B cell (primary cell): ENCODE measurements around the gene OR9G4. TPM values are rescaled to one million over a fixed set of nuclear protein-coding genes. Genes with fewer than 3 reads are reported as not detected.

Experiments
- ATAC-seq: fragments of 200-7000 bp; cut with Tn5 transposase; one replicate; pipeline ENCODE4 v1.10.0; 2021; ENCODE audit warnings: low read depth, mild to moderate bottlenecking, moderate number of reproducible peaks, moderate library complexity
- CTCF ChIA-PET: fragments of 350-600 bp; sonication (Branson Sonifier 250); formaldehyde crosslinking; loops from one replicate; lab custom pipeline; 2021; ENCODE audit warnings: antibody characterized with exemption, inconsistent platforms; lab: Charles Lee
- POLR2A ChIA-PET: fragments of 350-600 bp; sonication (Branson Sonifier 250); formaldehyde crosslinking; loops from one replicate; lab custom pipeline; 2021; ENCODE audit warnings: antibody characterized with exemption; lab: Charles Lee
- DNase-seq: peaks from one replicate; pipeline ENCODE4 v3.0.0; 2013
- H2AFZ ChIP-seq: 2 replicates; pipeline ENCODE4 v1.6.1; 2012; ENCODE audit warnings: mild to moderate bottlenecking, low read depth, low read length; ENCODE audit not compliant: insufficient read depth, poor library complexity, severe bottlenecking
- H3K27ac ChIP-seq, 2 donors: 1 replicate in 1 of 2; 2 replicates in 1 of 2; pipeline ENCODE4 v1.5.1; 2012 to 2013; ENCODE audit warnings: low read length in 2 of 2, mild to moderate bottlenecking in 2 of 2, moderate library complexity in 1 of 2
- H3K27me3 ChIP-seq, 4 experiments: fragments of 200-600 bp in 1 of 4; sonication (generic) in 1 of 4; replicated peaks in 1 of 4; 1 replicate in 2 of 4; 2 replicates in 2 of 4; pipeline versions ENCODE4 v1.6.1 to v1.7.0; 2013 to 2016; ENCODE audit warnings: low read length in 3 of 4, mild to moderate bottlenecking in 2 of 4, mixed read lengths in 1 of 4, moderate library complexity in 1 of 4; ENCODE audit not compliant: insufficient read depth in 4 of 4, control insufficient read depth in 3 of 4; ENCODE audit errors: control extremely low read depth in 1 of 4
- H3K36me3 ChIP-seq, 2 experiments: replicated peaks in 1 of 2; 1 replicate in 1 of 2; 2 replicates in 1 of 2; pipeline versions ENCODE4 v1.6.1 to v1.7.1; 2013; ENCODE audit warnings: low read length in 1 of 2; ENCODE audit not compliant: insufficient read depth in 2 of 2, control insufficient read depth in 1 of 2; ENCODE audit errors: control extremely low read depth in 1 of 2, extremely low read depth in 1 of 2
- H3K4me1 ChIP-seq, 2 donors: fragments of 200-600 bp in 1 of 2; sonication (generic) in 1 of 2; 1 replicate in 1 of 2; 2 replicates in 1 of 2; pipeline versions ENCODE4 v1.5.1 to v1.6.1; 2013 to 2017; ENCODE audit warnings: low read length in 2 of 2; ENCODE audit not compliant: control insufficient read depth in 2 of 2, insufficient read depth in 2 of 2
- H3K4me2 ChIP-seq: replicated peaks from 2 replicates; pipeline ENCODE3; 2012; ENCODE audit warnings: mild to moderate bottlenecking, low read depth, low read length; ENCODE audit not compliant: poor library complexity, severe bottlenecking
- H3K4me3 ChIP-seq, 5 experiments: fragments of 200-600 bp in 1 of 5; sonication (generic) in 1 of 5; 1 replicate in 3 of 5; 2 replicates in 2 of 5; pipeline versions ENCODE4 v1.5.1 to v1.7.0; 2011 to 2016; ENCODE audit warnings: low read length in 4 of 5, mild to moderate bottlenecking in 4 of 5, low read depth in 2 of 5, control low read depth in 1 of 5, moderate library complexity in 1 of 5; ENCODE audit not compliant: insufficient read depth in 1 of 5; ENCODE audit errors: control extremely low read depth in 1 of 5, extremely low read depth in 1 of 5
- H3K79me2 ChIP-seq: fragments of 200-600 bp; sonication (generic); one replicate; pipeline ENCODE4 v1.6.0; 2016; ENCODE audit warnings: low read length; ENCODE audit not compliant: control insufficient read depth, insufficient read depth
- H3K9ac ChIP-seq: fragments of 200-600 bp; sonication (generic); 2 replicates; pipeline ENCODE4 v1.6.1; 2017; ENCODE audit warnings: mild to moderate bottlenecking, low read length, moderate library complexity
- H3K9me3 ChIP-seq, 3 donors: one replicate each; pipeline versions ENCODE4 v1.6.1 to v1.7.1; 2013; ENCODE audit warnings: low read length in 2 of 3; ENCODE audit not compliant: control insufficient read depth in 2 of 3, insufficient read depth in 1 of 3; ENCODE audit errors: control extremely low read depth in 1 of 3
- H4K20me1 ChIP-seq: 2 replicates; pipeline ENCODE4 v1.6.0; 2012; ENCODE audit warnings: mild to moderate bottlenecking, low read length; ENCODE audit not compliant: insufficient read depth, control insufficient read depth, poor library complexity, severe bottlenecking
- H3K27ac Mint-ChIP-seq: one replicate; pipeline ENCODE4 v1.8.0; 2021; ENCODE audit warnings: mixed read lengths
- H3K27me3 Mint-ChIP-seq: one replicate; pipeline ENCODE4 v1.8.0; 2021; ENCODE audit warnings: mixed read lengths
- H3K4me1 Mint-ChIP-seq: one replicate; pipeline ENCODE4 v1.8.0; 2021; ENCODE audit warnings: mixed read lengths
- H3K4me3 Mint-ChIP-seq: one replicate; pipeline ENCODE4 v1.8.0; 2021; ENCODE audit warnings: mixed read lengths
- H3K9me3 Mint-ChIP-seq: one replicate; pipeline ENCODE4 v1.8.0; 2022; ENCODE audit warnings: mixed read lengths; ENCODE audit not compliant: insufficient read depth
- CTCF ChIP-seq: fragments of 200-600 bp; IDR thresholded peaks from one replicate; pipeline ENCODE4 v1.8.0; 2022; ENCODE audit warnings: antibody characterized with exemption, mild to moderate bottlenecking
- EZH2 ChIP-seq: IDR thresholded peaks from 2 replicates; pipeline ENCODE4 v1.6.1; 2012; ENCODE audit warnings: borderline replicate concordance, low read depth, mild to moderate bottlenecking, moderate library complexity, low read length; ENCODE audit not compliant: insufficient read depth, poor library complexity, severe bottlenecking
- WGBS: methylation state at CpG from one replicate; pipeline ENCODE4 v1.1.5; 2013; ENCODE audit warnings: missing lambda C conversion rate; ENCODE audit not compliant: insufficient coverage; 5-methylcytosine and 5-hydroxymethylcytosine counted together
- intact Hi-C: fragments of 100-400 bp; cut with micrococcal nuclease; formaldehyde crosslinking; loops from one replicate; pipeline ENCODE4 v1.10.0; 2022
- polyA minus RNA-seq: library from RNA; depleted of rRNA, polyadenylated mRNA; stranded (reverse); fragments of >200 nt; gene quantifications from 2 replicates; pipeline ENCODE4 v1.2.3, GENCODE V29; 2012
- polyA plus RNA-seq: library from polyadenylated mRNA; depleted of rRNA; stranded (reverse); fragments of >200 nt; gene quantifications from 2 replicates; pipeline ENCODE4 v1.2.3, GENCODE V29; 2012
- total RNA-seq, 2 donors: library from RNA; stranded (reverse); fragments of 120-200 nt in 1 of 2; gene quantifications; 1 replicate in 1 of 2; 2 replicates in 1 of 2; pipeline versions ENCODE4 v1.2.3 to v1.2.4, GENCODE V29; 2013 to 2022

OR9G4 gene
- total RNA-seq (not detected in 2 replicates), polyA plus RNA-seq (not detected in 2 replicates), polyA minus RNA-seq (not detected in 2 replicates)
- not detected for total RNA-seq (2013)

DNA sequence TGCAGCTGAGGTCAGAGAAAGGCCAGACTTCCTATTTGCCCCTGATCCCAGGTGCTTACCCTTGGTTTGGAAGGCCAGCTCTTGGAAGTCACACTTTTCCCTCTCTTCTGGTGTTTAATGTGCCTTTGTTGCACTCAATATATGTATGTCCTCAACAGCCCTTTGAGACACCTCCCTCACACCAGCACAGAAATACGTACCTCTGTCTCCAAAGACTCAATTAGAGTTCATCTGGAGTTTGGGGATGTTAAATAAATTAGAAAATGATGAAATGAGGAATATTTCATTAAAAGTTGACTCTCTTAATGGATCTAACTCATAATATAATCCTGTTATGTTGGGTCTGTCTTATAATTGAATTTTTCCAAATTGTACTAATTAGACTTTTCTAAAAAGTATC lies at the start of gene OR9G4:
TSS of gene OR9G4 (minus strand) at position 101 of the 400 bp plus-strand sequence. CDS start 4,931 bp downstream, outside the sequence.
- no peaks in the 10 kb centered on the region for H4K20me1 ChIP-seq
- TF ChIP-seq EZH2 (no peak), CTCF (no peak)
- ATAC-seq, result no peak
- Mint-ChIP-seq H3K27me3 (no peaks in the 10 kb centered on the region), H3K4me1 (no peaks in the 10 kb centered on the region), H3K4me3 (no peak within 1 kb of the TSS), H3K27ac (no peak within 1 kb of the TSS), H3K9me3 (peaks cover 6% of the 10 kb centered on the region)
- POLR2A ChIA-PET, result no interaction called here
- CTCF ChIA-PET, result no interaction called here
- H3K27me3 ChIP-seq, result no peaks in the 10 kb centered on the region
- DNase-seq, result no peak
- H3K79me2 ChIP-seq, result no peaks in the 10 kb centered on the region
- no peaks in the 10 kb centered on the region for H3K4me1 ChIP-seq
- H3K4me2 ChIP-seq, result no peak within 1 kb of the TSS
- intact Hi-C loops, result no loop called here
- H2AFZ ChIP-seq, result no peak within 1 kb of the TSS
- H3K9me3 ChIP-seq, result peaks cover 0 to 4% (median 0%) of the 10 kb centered on the region in 3 donors
- no peaks in the 10 kb centered on the region for H3K36me3 ChIP-seq
- H3K27ac ChIP-seq, result no peak within 1 kb of the TSS
- H3K4me3 ChIP-seq, result no peak within 1 kb of the TSS
- H3K9ac ChIP-seq, result no peak within 1 kb of the TSS
- no CpG with 5 or more reads among the region's 1 CpG for WGBS

GRCh38 chr11:56783448-56784041 lies 35.0 kb upstream of the OR9G4 start:
- H3K36me3 ChIP-seq, result no peaks in the 10 kb centered on the region
- no peak overlapping the region for H3K4me3 ChIP-seq
- Mint-ChIP-seq H3K4me1 (peaks cover 5% of the 10 kb centered on the region), H3K4me3 (no peak overlapping the region), H3K27ac (no peak overlapping the region), H3K27me3 (no peaks in the 10 kb centered on the region), H3K9me3 (no peaks in the 10 kb centered on the region)
- H3K9me3 ChIP-seq, result no peaks in the 10 kb centered on the region
- ATAC-seq, result no peak
- no peak overlapping the region for H2AFZ ChIP-seq
- TF ChIP-seq CTCF (peak; percentile 77), EZH2 (no peak)
- H3K4me2 ChIP-seq, result no peak overlapping the region
- CTCF ChIA-PET, result interaction anchor here (0.7 to 2.3 kb wide), 3 partner anchors 9 to 30 kb away, joined by 3 to 8 read pairs (median 5); no protein-coding TSS in a partner anchor
- no peak overlapping the region for H3K27ac ChIP-seq
- no peak overlapping the region for H3K9ac ChIP-seq
- intact Hi-C loops, result loop anchor here (5.0 kb wide), 1 partner anchor 841 kb away; no protein-coding TSS in a partner anchor
- POLR2A ChIA-PET, result no interaction called here
- no peaks in the 10 kb centered on the region for H4K20me1 ChIP-seq
- DNase-seq, result peak; percentile 11
- no peaks in the 10 kb centered on the region for H3K79me2 ChIP-seq
- no peaks in the 10 kb centered on the region for H3K27me3 ChIP-seq
- H3K4me1 ChIP-seq, result no peaks in the 10 kb centered on the region
- no CpG with 5 or more reads among the region's 6 CpGs for WGBS
